PFSK-1 (cell line): ENCODE data around the gene RFC2.

Source experiments
- POLR2AphosphoS5 ChIP-seq: IDR thresholded peaks from 2 replicates; pipeline ENCODE4 v1.6.1; 2012; ENCODE audit warnings: low read depth, mild to moderate bottlenecking, control low read depth, low read length, moderate library complexity
- TAF1 ChIP-seq: IDR thresholded peaks from 2 replicates; pipeline ENCODE4 v1.6.1; 2012; ENCODE audit warnings: low read length, control low read depth, borderline replicate concordance; ENCODE audit not compliant: insufficient read depth

DNA sequence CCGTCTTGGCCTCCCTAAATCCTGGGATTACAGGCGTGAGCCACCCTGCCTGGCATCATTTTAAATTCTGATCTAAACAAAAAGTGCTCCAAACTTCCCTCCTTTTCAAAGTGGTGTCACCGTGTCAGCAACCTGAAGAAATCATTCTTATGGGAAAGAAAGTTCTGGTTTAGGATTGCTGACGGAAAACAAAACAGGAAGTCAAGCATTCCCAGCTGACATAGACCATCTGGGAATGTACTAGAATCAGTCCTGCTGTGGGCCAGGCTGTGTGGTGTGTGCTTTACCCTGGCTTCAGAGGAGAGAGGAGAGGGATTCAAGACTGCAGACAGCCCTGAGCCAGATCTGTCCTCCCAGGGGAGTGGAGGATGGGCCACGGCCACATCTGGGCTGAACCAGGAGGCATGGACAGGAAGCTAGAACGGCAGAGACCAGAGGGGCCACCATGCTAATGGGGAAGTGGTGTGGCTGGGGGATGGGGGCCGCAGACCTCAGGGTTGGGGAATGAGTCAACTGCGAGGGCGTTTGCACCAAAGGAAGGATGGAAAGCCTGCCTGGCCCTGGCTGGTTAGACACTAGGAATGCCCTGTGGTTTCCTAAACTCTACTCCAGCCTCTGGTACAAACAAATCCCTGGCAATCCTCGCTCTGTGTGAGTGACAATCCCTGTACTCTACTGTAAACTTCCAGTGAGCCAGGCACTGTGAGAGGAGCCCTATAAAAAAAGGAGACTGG lies 18.3 kb upstream of the RFC2 start:
- no peak for TF ChIP-seq TAF1
- no peak; the same call in 1 of the 2 replicates for TF ChIP-seq POLR2AphosphoS5
